WTC11 (cell line): ENCODE measurements around the gene CNIH3. TPM values are rescaled to one million over a fixed set of nuclear protein-coding genes. Genes with fewer than 3 reads are reported as not detected.
A peak's percentile ranks its signal among the peaks of the same experiment; 100 is the strongest.

ENCODE experiments used
- ATAC-seq: fragments of 200-7000 bp; cut with Tn5 transposase; 2 replicates; pipeline ENCODE4 v1.10.0; 2021; ENCODE audit warnings: mild to moderate bottlenecking, moderate library complexity
- Bru-seq: library from RNA; stranded (reverse); fragments of 400-500 nt; gene quantifications from one replicate; lab custom pipeline; 2021; lab: Mats Ljungman, UMichigan
- CTCF ChIA-PET: fragments of 300-600 bp; sonication (Branson Sonifier 250); formaldehyde crosslinking; loops from one replicate; lab custom pipeline; 2021; ENCODE audit warnings: antibody characterized with exemption; lab: Charles Lee
- POLR2A ChIA-PET: fragments of 350-600 bp; sonication (Branson Sonifier 250); formaldehyde crosslinking; loops from one replicate; lab custom pipeline; 2021; ENCODE audit warnings: antibody characterized with exemption; lab: Charles Lee
- DNase-seq: peaks from one replicate; pipeline ENCODE4 v3.0.0; 2021; ENCODE audit warnings: low spot score
- H3K27ac Mint-ChIP-seq: 2 replicates; pipeline ENCODE4 v1.8.0; 2021; ENCODE audit warnings: mixed read lengths
- H3K27me3 Mint-ChIP-seq: 2 replicates; pipeline ENCODE4 v1.8.0; 2021; ENCODE audit warnings: low read depth, mild to moderate bottlenecking, moderate library complexity, mixed read lengths
- H3K36me3 Mint-ChIP-seq: 2 replicates; pipeline ENCODE4 v1.8.0; 2021; ENCODE audit warnings: mixed read lengths
- H3K4me1 Mint-ChIP-seq: 2 replicates; pipeline ENCODE4 v1.8.0; 2022; ENCODE audit warnings: mixed read lengths
- H3K4me3 Mint-ChIP-seq: 2 replicates; pipeline ENCODE4 v1.8.0; 2021; ENCODE audit warnings: mild to moderate bottlenecking, moderate library complexity, mixed read lengths
- H3K9me3 Mint-ChIP-seq: 2 replicates; pipeline ENCODE4 v1.8.0; 2021; ENCODE audit warnings: mixed read lengths
- AR ChIP-seq: fragments of 250-450 bp; sonication (Bioruptor Pico); IDR thresholded peaks from 2 replicates; pipeline ENCODE4 v1.9.0; 2021; ENCODE audit warnings: mild to moderate bottlenecking
- ATF2 ChIP-seq: sonication (generic); formaldehyde crosslinking; IDR thresholded peaks from 2 replicates; pipeline ENCODE4 v1.8.1; 2022; ENCODE audit warnings: low read depth, missing genetic modification reagents, borderline replicate concordance
- CREM ChIP-seq: sonication (generic); formaldehyde crosslinking; IDR thresholded peaks from 2 replicates; pipeline ENCODE4 v1.8.1; 2022; ENCODE audit warnings: mild to moderate bottlenecking, missing genetic modification reagents, moderate library complexity
- E2F1 ChIP-seq: sonication (generic); formaldehyde crosslinking; IDR thresholded peaks from 2 replicates; pipeline ENCODE4 v1.8.0; 2022; ENCODE audit warnings: mild to moderate bottlenecking, missing genetic modification reagents
- ETV6 ChIP-seq: sonication (generic); formaldehyde crosslinking; IDR thresholded peaks from 2 replicates; pipeline ENCODE4 v1.8.1; 2022; ENCODE audit warnings: mild to moderate bottlenecking, missing genetic modification reagents
- FOXK1 ChIP-seq: sonication (generic); formaldehyde crosslinking; IDR thresholded peaks from 2 replicates; pipeline ENCODE4 v1.8.0; 2022; ENCODE audit warnings: mild to moderate bottlenecking, moderate library complexity, missing genetic modification reagents
- KAT7 ChIP-seq: sonication (generic); formaldehyde crosslinking; IDR thresholded peaks from 2 replicates; pipeline ENCODE4 v1.8.1; 2023; ENCODE audit warnings: missing genetic modification reagents, mild to moderate bottlenecking, borderline replicate concordance
- MAX ChIP-seq: sonication (generic); formaldehyde crosslinking; IDR thresholded peaks from 2 replicates; pipeline ENCODE4 v1.8.0; 2022; ENCODE audit warnings: mild to moderate bottlenecking, missing genetic modification reagents
- MYBL2 ChIP-seq: sonication (generic); formaldehyde crosslinking; IDR thresholded peaks from 2 replicates; pipeline ENCODE4 v1.8.1; 2023; ENCODE audit warnings: mild to moderate bottlenecking, moderate library complexity, missing genetic modification reagents
- NFATC4 ChIP-seq: fragments of 250-450 bp; sonication (Bioruptor Pico); IDR thresholded peaks from 2 replicates; pipeline ENCODE4 v1.9.0; 2021; ENCODE audit warnings: mild to moderate bottlenecking
- NFYB ChIP-seq: sonication (generic); formaldehyde crosslinking; conservative IDR thresholded peaks from 2 replicates; pipeline ENCODE4 v1.8.0; 2022; ENCODE audit warnings: low read depth, missing genetic modification reagents
- NR1H2 ChIP-seq: sonication (generic); formaldehyde crosslinking; IDR thresholded peaks from 2 replicates; pipeline ENCODE4 v1.9.0; 2021; ENCODE audit warnings: mild to moderate bottlenecking, moderate library complexity, missing genetic modification reagents
- SMAD3 ChIP-seq: sonication (generic); formaldehyde crosslinking; IDR thresholded peaks from 2 replicates; pipeline ENCODE4 v1.8.0; 2022; ENCODE audit warnings: missing genetic modification reagents, mild to moderate bottlenecking, borderline replicate concordance
- STAT6 ChIP-seq: sonication (generic); formaldehyde crosslinking; conservative IDR thresholded peaks from 2 replicates; pipeline ENCODE4 v1.8.1; 2023; ENCODE audit warnings: mild to moderate bottlenecking, low read depth, missing genetic modification reagents, moderate library complexity
- TCF7 ChIP-seq: sonication (generic); formaldehyde crosslinking; IDR thresholded peaks from 2 replicates; pipeline ENCODE4 v1.8.0; 2022; ENCODE audit warnings: mild to moderate bottlenecking, low read depth, missing genetic modification reagents, moderate library complexity
- TEAD4 ChIP-seq: sonication (generic); formaldehyde crosslinking; IDR thresholded peaks from 2 replicates; pipeline ENCODE4 v1.8.0; 2022; ENCODE audit warnings: mild to moderate bottlenecking, missing genetic modification reagents
- USF1 ChIP-seq: sonication (generic); formaldehyde crosslinking; IDR thresholded peaks from 2 replicates; pipeline ENCODE4 v1.8.0; 2022; ENCODE audit warnings: mild to moderate bottlenecking, missing genetic modification reagents
- ZNF121 ChIP-seq: sonication (generic); formaldehyde crosslinking; IDR thresholded peaks from 2 replicates; pipeline ENCODE4 v1.8.0; 2023; ENCODE audit warnings: missing genetic modification reagents
- ZNF138 ChIP-seq: sonication (generic); formaldehyde crosslinking; conservative IDR thresholded peaks from 2 replicates; pipeline ENCODE4 v1.8.1; 2022; ENCODE audit warnings: mild to moderate bottlenecking, moderate library complexity, missing genetic modification reagents
- ZNF263 ChIP-seq: sonication (generic); formaldehyde crosslinking; IDR thresholded peaks from 2 replicates; pipeline ENCODE4 v1.8.1; 2022; ENCODE audit warnings: low read depth, mild to moderate bottlenecking, moderate library complexity, missing genetic modification reagents
- ZNF317 ChIP-seq: sonication (generic); formaldehyde crosslinking; IDR thresholded peaks from 2 replicates; pipeline ENCODE4 v1.8.1; 2023; ENCODE audit warnings: low read depth, mild to moderate bottlenecking, moderate library complexity, missing genetic modification reagents, borderline replicate concordance
- ZNF425 ChIP-seq: fragments of 250-450 bp; sonication (Bioruptor Pico); conservative IDR thresholded peaks from 2 replicates; pipeline ENCODE4 v1.9.0; 2021; ENCODE audit warnings: mild to moderate bottlenecking
- ZNF671 ChIP-seq: fragments of 250-450 bp; sonication (Bioruptor Pico); IDR thresholded peaks from 2 replicates; pipeline ENCODE4 v1.8.0; 2021; ENCODE audit warnings: mild to moderate bottlenecking
- long read RNA-seq, 3 experiments: library from RNA in 1 of 3; library from capped mRNA in 1 of 3; library from polyadenylated mRNA in 1 of 3; unstranded in 2 of 3; stranded (forward) in 1 of 3; transcript quantifications; one replicate each; pipeline ENCODE4 v2.0.0, GENCODE V29; 2021
- total RNA-seq: library from RNA; stranded (reverse); gene quantifications from 3 replicates; pipeline ENCODE4 v1.2.3, GENCODE V29; 2021

CNIH3 gene
- total RNA-seq = 5.0 to 8.1 TPM (median 5.8 TPM) in 3 replicates
- Bru-seq, nascent RNA = percentile 50 among the genes with signal in this experiment
- long read RNA-seq, experiment 1, transcript CNIH3-201 (6 exons, 2,558 nt) = major isoform, 16 of 37 reads
- long read RNA-seq, experiment 1, partial matches to known transcripts = 0 of 37 reads
- long read RNA-seq, experiment 1, other reads (novel, unspliced or antisense) = 21 of 37 reads
- long read RNA-seq, experiment 2, partial matches to known transcripts = 0 of 10 reads
- long read RNA-seq, experiment 2, other reads (novel, unspliced or antisense) = 7 of 10 reads
- long read RNA-seq, experiment 3, partial matches to known transcripts = 0 of 7 reads
- long read RNA-seq, experiment 3, other reads (novel, unspliced or antisense) = 6 of 7 reads

GRCh38 chr1:224615861-224616755 is at the start of gene CNIH3:
TSS of gene CNIH3 (plus strand) at chr1:224616317. CDS start at chr1:224617175, 858 bp downstream.
- ATAC-seq = peak; percentile 80
- TF ChIP-seq ZNF317 = no peak; the same call in 1 of the 2 replicates
- peak; percentile 97 for TF ChIP-seq MYBL2 (CRISPR knock-in tag)
- TF ChIP-seq ZNF121 (CRISPR knock-in tag) = no peak
- TF ChIP-seq CREM (CRISPR knock-in tag) = peak; percentile 88
- no peak for TF ChIP-seq ZNF138 (CRISPR knock-in tag)
- TF ChIP-seq ZNF263 (CRISPR knock-in tag) = peak; percentile 51; the same call in 1 of the 2 replicates
- TF ChIP-seq ZNF425 = no peak
- no peak; the same call in 1 of the 2 replicates for TF ChIP-seq NFYB (CRISPR knock-in tag)
- TF ChIP-seq ZNF671 (CRISPR knock-in tag) = no peak
- TF ChIP-seq FOXK1 (CRISPR knock-in tag) = peak; percentile 90; the same call in 1 of the 2 replicates
- peak; percentile 81; the same call in 1 of the 2 replicates for TF ChIP-seq TCF7 (CRISPR knock-in tag)
- TF ChIP-seq TEAD4 (CRISPR knock-in tag) = peak; percentile 60; the same call in 1 of the 2 replicates
- TF ChIP-seq STAT6 = no peak
- TF ChIP-seq MAX (CRISPR knock-in tag) = peak; percentile 99
- 0 out of 2 replicates have a peak, but pooled peaks have one; percentile 78 for TF ChIP-seq KAT7 (CRISPR knock-in tag)
- peak; percentile 54; the same call in 1 of the 2 replicates for TF ChIP-seq SMAD3 (CRISPR knock-in tag)
- TF ChIP-seq E2F1 = peak; percentile 95
- TF ChIP-seq NFATC4 (CRISPR knock-in tag) = no peak
- TF ChIP-seq ETV6 = peak; percentile 96
- TF ChIP-seq USF1 (CRISPR knock-in tag) = peak; percentile 81
- no peak for TF ChIP-seq AR (CRISPR knock-in tag)
- TF ChIP-seq NR1H2 (CRISPR knock-in tag) = no peak
- peak; percentile 89 for TF ChIP-seq ATF2 (CRISPR knock-in tag)

More at GRCh38 chr1:224615861-224616755, at the start of gene CNIH3:
- peaks cover 30% of the 10 kb centered on the region for H3K4me1 Mint-ChIP-seq
- H3K4me3 Mint-ChIP-seq = peak within 1 kb of the TSS; percentile 85
- H3K36me3 Mint-ChIP-seq = peaks cover 2% of the 10 kb centered on the region; the same call in 1 of the 2 replicates
- no peak within 1 kb of the TSS for H3K27ac Mint-ChIP-seq
- no peaks in the 10 kb centered on the region for H3K9me3 Mint-ChIP-seq
- peaks cover 86% of the 10 kb centered on the region for H3K27me3 Mint-ChIP-seq
- POLR2A ChIA-PET = interaction anchor here (0.8 kb wide), 1 partner anchor 27 kb away, joined by 3 read pairs; no protein-coding TSS in a partner anchor
- CTCF ChIA-PET = interaction anchor here (0.7 to 4.2 kb wide), 11 partner anchors 9 to 307 kb away, joined by 3 to 15 read pairs (median 4); no protein-coding TSS in a partner anchor
- DNase-seq = peak; percentile 83
